Neural crest cell (in vitro differentiated cells): ENCODE results near the gene AP5Z1. TPM values are rescaled to one million over a fixed set of nuclear protein-coding genes. Genes with fewer than 3 reads are reported as not detected.

Source experiments
- DNase-seq: peaks from one replicate; pipeline ENCODE4 v3.0.0; 2021; ENCODE audit warnings: low read depth, mixed read lengths, low spot score
- H3K27ac Mint-ChIP-seq: one replicate; pipeline ENCODE4 v1.8.0; 2021; ENCODE audit warnings: mild to moderate bottlenecking, mixed read lengths; ENCODE audit not compliant: unreplicated experiment
- H3K27me3 Mint-ChIP-seq: 2 replicates; pipeline ENCODE4 v1.8.0; 2021; ENCODE audit warnings: low read depth, mild to moderate bottlenecking, mixed read lengths
- H3K36me3 Mint-ChIP-seq: 2 replicates; pipeline ENCODE4 v1.8.0; 2021; ENCODE audit warnings: low read depth, mild to moderate bottlenecking, mixed read lengths
- H3K4me1 Mint-ChIP-seq: 2 replicates; pipeline ENCODE4 v1.8.0; 2021; ENCODE audit warnings: mixed read lengths
- H3K4me3 Mint-ChIP-seq: one replicate; pipeline ENCODE4 v1.8.0; 2021; ENCODE audit warnings: mild to moderate bottlenecking, mixed read lengths
- H3K9me3 Mint-ChIP-seq: 2 replicates; pipeline ENCODE4 v1.8.0; 2021; ENCODE audit warnings: mixed read lengths
- CTCF ChIP-seq: fragments of 200-600 bp; sonication (generic); conservative IDR thresholded peaks from 2 replicates; pipeline ENCODE4 v1.5.0; 2021; ENCODE audit warnings: antibody characterized with exemption, mild to moderate bottlenecking
- total RNA-seq: library from RNA; stranded (reverse); gene quantifications from 2 replicates; pipeline ENCODE4 v1.2.1, GENCODE V29; 2021

The AP5Z1 gene
- total RNA-seq, 1 donor from 2014 or later: 37.6 TPM

GRCh38 chr7:4833691-4834600, 58.5 kb downstream of the AP5Z1 start:
- H3K36me3 Mint-ChIP-seq: no peaks in the 10 kb centered on the region
- no peak for TF ChIP-seq CTCF
- H3K27me3 Mint-ChIP-seq: no peaks in the 10 kb centered on the region
- H3K27ac Mint-ChIP-seq: no peak overlapping the region
- H3K4me1 Mint-ChIP-seq: peaks cover 12% of the 10 kb centered on the region
- no peaks in the 10 kb centered on the region for H3K9me3 Mint-ChIP-seq
- no peak overlapping the region for H3K4me3 Mint-ChIP-seq
- no peak for DNase-seq

GRCh38 chr7:4834601-4835397, 59.4 kb downstream of the AP5Z1 start:
- Mint-ChIP-seq H3K4me1 (peaks cover 12% of the 10 kb centered on the region), H3K27me3 (no peaks in the 10 kb centered on the region), H3K9me3 (no peaks in the 10 kb centered on the region), H3K4me3 (no peak overlapping the region), H3K27ac (no peak overlapping the region), H3K36me3 (no peaks in the 10 kb centered on the region)
- TF ChIP-seq CTCF: no peak
- no peak for DNase-seq

- H3K27ac Mint-ChIP-seq: no peak overlapping the region
- DNase-seq: no peak
- no peak for TF ChIP-seq CTCF
- peaks cover 6% of the 10 kb centered on the region for H3K4me1 Mint-ChIP-seq
- H3K9me3 Mint-ChIP-seq: no peaks in the 10 kb centered on the region
- H3K4me3 Mint-ChIP-seq: no peak overlapping the region
- no peaks in the 10 kb centered on the region for H3K36me3 Mint-ChIP-seq
- H3K27me3 Mint-ChIP-seq: no peaks in the 10 kb centered on the region
Observed at GRCh38 chr7:4835398-4836205, 60.2 kb downstream of the AP5Z1 start.

GRCh38 chr7:4836206-4836661, 60.8 kb downstream of the AP5Z1 start:
- H3K36me3 Mint-ChIP-seq: no peaks in the 10 kb centered on the region
- H3K27ac Mint-ChIP-seq: no peak overlapping the region
- TF ChIP-seq CTCF: no peak
- H3K9me3 Mint-ChIP-seq: no peaks in the 10 kb centered on the region
- DNase-seq: no peak
- H3K27me3 Mint-ChIP-seq: no peaks in the 10 kb centered on the region
- no peak overlapping the region for H3K4me3 Mint-ChIP-seq
- peaks cover 6% of the 10 kb centered on the region for H3K4me1 Mint-ChIP-seq
